PC-9 (cell line): ENCODE results near the gene ASB8. TPM values are rescaled to one million over a fixed set of nuclear protein-coding genes. Genes with fewer than 3 reads are reported as not detected.

ENCODE experiments used
- BruUV-seq: library from RNA; stranded (reverse); fragments of 400-500 nt; replicated peaks from 2 replicates; lab custom pipeline; 2021; lab: Mats Ljungman, UMichigan
- CTCF ChIA-PET: fragments of 300-600 bp; sonication (Branson Sonifier 250); formaldehyde crosslinking; loops from one replicate; lab custom pipeline; 2022; ENCODE audit warnings: antibody characterized with exemption; lab: Charles Lee
- POLR2A ChIA-PET: fragments of 300-600 bp; sonication (Branson Sonifier 250); formaldehyde crosslinking; loops from one replicate; lab custom pipeline; 2022; ENCODE audit warnings: antibody characterized with exemption; ENCODE audit not compliant: unreplicated experiment; lab: Charles Lee
- DNase-seq, 2 experiments: peaks; one replicate each; pipeline versions ENCODE4 v3.0.0 to v3.0.0-alpha.2; 2015 to 2022; ENCODE audit warnings: mixed read lengths in 1 of 2
- H2AFZ ChIP-seq: fragments of 200-600 bp; sonication (generic); 2 replicates; pipeline ENCODE4 v1.8.1; 2017; ENCODE audit warnings: antibody characterized with exemption
- H3F3A ChIP-seq: fragments of 200-600 bp; sonication (generic); 2 replicates; pipeline ENCODE4 v1.8.1; 2017; ENCODE audit warnings: antibody characterized with exemption, mild to moderate bottlenecking, low read depth; ENCODE audit not compliant: insufficient read depth
- H3K27ac ChIP-seq: fragments of 200-600 bp; sonication (generic); 2 replicates; pipeline ENCODE4 v1.6.1; 2016; ENCODE audit warnings: mixed run types
- H3K27me3 ChIP-seq: fragments of 200-600 bp; sonication (generic); 2 replicates; pipeline ENCODE4 v1.6.1; 2016; ENCODE audit warnings: low read depth, mixed run types; ENCODE audit not compliant: insufficient read depth
- H3K36me3 ChIP-seq: fragments of 200-600 bp; sonication (generic); 2 replicates; pipeline ENCODE4 v1.6.1; 2016; ENCODE audit warnings: low read depth, mixed run types
- H3K4me1 ChIP-seq: fragments of 200-600 bp; sonication (generic); replicated peaks from 2 replicates; pipeline ENCODE4 v1.6.1; 2016; ENCODE audit warnings: mixed run types; ENCODE audit not compliant: insufficient read depth
- H3K4me2 ChIP-seq: fragments of 200-600 bp; sonication (generic); 2 replicates; pipeline ENCODE4 v1.6.1; 2017; ENCODE audit warnings: mixed run types
- H3K4me3 ChIP-seq: fragments of 200-600 bp; sonication (generic); 2 replicates; pipeline ENCODE4 v1.6.1; 2016; ENCODE audit warnings: mixed run types
- H3K79me2 ChIP-seq: fragments of 200-600 bp; sonication (generic); 2 replicates; pipeline ENCODE4 v1.6.1; 2017; ENCODE audit warnings: low read depth, mixed run types
- H3K9me2 ChIP-seq: fragments of 200-600 bp; sonication (generic); 2 replicates; pipeline ENCODE4 v1.8.1; 2017; ENCODE audit warnings: mild to moderate bottlenecking; ENCODE audit not compliant: insufficient read depth
- H3K9me3 ChIP-seq: fragments of 200-600 bp; sonication (generic); 2 replicates; pipeline ENCODE4 v1.8.1; 2016; ENCODE audit warnings: low read depth; ENCODE audit not compliant: insufficient read depth
- H4K20me1 ChIP-seq: fragments of 200-600 bp; sonication (generic); 2 replicates; pipeline ENCODE4 v1.8.1; 2017; ENCODE audit not compliant: insufficient read depth
- EZH2 ChIP-seq: fragments of 200-600 bp; sonication (generic); IDR thresholded peaks from 2 replicates; pipeline ENCODE4 v1.8.0; 2017; ENCODE audit warnings: antibody characterized with exemption, low read depth
- intact Hi-C: fragments of 100-400 bp; cut with micrococcal nuclease; formaldehyde crosslinking; loops from one replicate; pipeline ENCODE4 v1.10.0; 2022; ENCODE audit not compliant: unreplicated experiment
- total RNA-seq: library from RNA; stranded (reverse); gene quantifications from 2 replicates; pipeline ENCODE4 v1.2.3, GENCODE V29; 2021
- TF ChIP-seq, protein P1 (sequence below): fragments of 200-600 bp; sonication (generic); conservative IDR thresholded peaks from 2 replicates; pipeline ENCODE4 v1.6.1; 2017; ENCODE audit warnings: mixed run types, antibody characterized with exemption, mild to moderate bottlenecking, moderate library complexity

ASB8 gene
- total RNA-seq, 1 experiment from 2014 or later, result 25.1 TPM

DNA sequence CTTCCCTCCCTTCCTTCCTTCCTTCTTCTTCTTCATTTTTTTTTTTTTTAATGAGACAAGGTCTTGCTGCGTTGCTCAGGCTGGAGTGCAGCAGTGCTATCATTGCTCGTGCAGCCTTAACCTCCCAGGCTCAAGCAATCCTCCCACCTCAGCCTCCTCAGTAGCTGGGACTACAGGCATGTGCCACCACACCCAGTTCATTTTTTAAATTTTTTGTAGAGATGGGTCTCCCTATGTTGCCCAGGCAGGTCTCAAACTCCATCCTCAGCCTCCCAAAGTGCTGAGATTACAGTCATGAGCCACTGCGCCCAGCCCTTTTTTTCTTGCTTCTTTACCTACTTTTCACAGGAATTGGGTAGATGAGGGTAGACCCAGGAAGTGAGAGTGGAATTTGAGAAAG is 44.2 kb upstream of the ASB8 start:
- Histone ChIP-seq H3K9me3 (no peaks in the 10 kb centered on the region; the same call in 1 of the 2 replicates), H3F3A (peaks cover 13% of the 10 kb centered on the region), H3K4me3 (no peak overlapping the region), H3K36me3 (no peaks in the 10 kb centered on the region), H2AFZ (no peak overlapping the region), H3K9me2 (no peaks in the 10 kb centered on the region), H3K4me1 (peaks cover 12% of the 10 kb centered on the region; the same call in 1 of the 2 replicates), H3K27me3 (peaks cover 8% of the 10 kb centered on the region; the same call in 1 of the 2 replicates), H4K20me1 (no peaks in the 10 kb centered on the region), H3K27ac (no peak overlapping the region), H3K4me2 (no peak overlapping the region), H3K79me2 (no peaks in the 10 kb centered on the region)
- ChIA-PET CTCF (no interaction called here), POLR2A (no interaction called here)
- no peak for DNase-seq
- intact Hi-C loops, result no loop called here
- no peak for TF ChIP-seq EZH2
- TF ChIP-seq, protein P1, sequence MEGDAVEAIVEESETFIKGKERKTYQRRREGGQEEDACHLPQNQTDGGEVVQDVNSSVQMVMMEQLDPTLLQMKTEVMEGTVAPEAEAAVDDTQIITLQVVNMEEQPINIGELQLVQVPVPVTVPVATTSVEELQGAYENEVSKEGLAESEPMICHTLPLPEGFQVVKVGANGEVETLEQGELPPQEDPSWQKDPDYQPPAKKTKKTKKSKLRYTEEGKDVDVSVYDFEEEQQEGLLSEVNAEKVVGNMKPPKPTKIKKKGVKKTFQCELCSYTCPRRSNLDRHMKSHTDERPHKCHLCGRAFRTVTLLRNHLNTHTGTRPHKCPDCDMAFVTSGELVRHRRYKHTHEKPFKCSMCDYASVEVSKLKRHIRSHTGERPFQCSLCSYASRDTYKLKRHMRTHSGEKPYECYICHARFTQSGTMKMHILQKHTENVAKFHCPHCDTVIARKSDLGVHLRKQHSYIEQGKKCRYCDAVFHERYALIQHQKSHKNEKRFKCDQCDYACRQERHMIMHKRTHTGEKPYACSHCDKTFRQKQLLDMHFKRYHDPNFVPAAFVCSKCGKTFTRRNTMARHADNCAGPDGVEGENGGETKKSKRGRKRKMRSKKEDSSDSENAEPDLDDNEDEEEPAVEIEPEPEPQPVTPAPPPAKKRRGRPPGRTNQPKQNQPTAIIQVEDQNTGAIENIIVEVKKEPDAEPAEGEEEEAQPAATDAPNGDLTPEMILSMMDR, result no peak
- no TSS peak for BruUV-seq

DNA sequence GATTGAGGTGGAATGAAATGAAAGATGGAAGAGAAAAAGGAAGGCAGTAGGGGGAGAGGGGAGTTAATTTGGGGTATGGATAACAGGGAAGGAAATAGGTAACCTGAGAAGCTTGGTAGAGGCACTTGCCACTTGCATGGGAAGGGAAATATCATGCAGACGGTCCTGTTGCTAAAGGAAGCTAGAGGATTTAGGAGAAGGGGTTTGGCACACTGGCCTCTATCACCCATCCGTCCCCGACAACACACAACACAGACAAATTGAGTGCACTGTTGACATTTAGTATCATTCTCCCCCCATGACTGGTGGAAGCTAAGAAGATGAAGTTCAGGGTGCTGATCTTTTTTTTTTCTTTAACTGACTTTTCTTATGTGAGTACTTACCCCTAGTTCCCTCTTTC is 43.8 kb upstream of the ASB8 start:
- no peaks in the 10 kb centered on the region for H3K79me2 ChIP-seq
- peaks cover 12% of the 10 kb centered on the region; the same call in 1 of the 2 replicates for H3K4me1 ChIP-seq
- H3K9me3 ChIP-seq, result no peaks in the 10 kb centered on the region; the same call in 1 of the 2 replicates
- peaks cover 13% of the 10 kb centered on the region for H3F3A ChIP-seq
- TF ChIP-seq, protein P1, result no peak
- no peak for TF ChIP-seq EZH2
- H3K9me2 ChIP-seq, result no peaks in the 10 kb centered on the region
- H3K4me2 ChIP-seq, result no peak overlapping the region
- no peaks in the 10 kb centered on the region for H4K20me1 ChIP-seq
- no peaks in the 10 kb centered on the region for H3K36me3 ChIP-seq
- H3K27ac ChIP-seq, result no peak overlapping the region
- BruUV-seq, result no TSS peak
- H3K27me3 ChIP-seq, result peaks cover 8% of the 10 kb centered on the region; the same call in 1 of the 2 replicates
- no peak overlapping the region for H3K4me3 ChIP-seq
- H2AFZ ChIP-seq, result no peak overlapping the region
- ChIA-PET CTCF (no interaction called here), POLR2A (no interaction called here)
- DNase-seq, result no peak
- intact Hi-C loops, result no loop called here

DNA sequence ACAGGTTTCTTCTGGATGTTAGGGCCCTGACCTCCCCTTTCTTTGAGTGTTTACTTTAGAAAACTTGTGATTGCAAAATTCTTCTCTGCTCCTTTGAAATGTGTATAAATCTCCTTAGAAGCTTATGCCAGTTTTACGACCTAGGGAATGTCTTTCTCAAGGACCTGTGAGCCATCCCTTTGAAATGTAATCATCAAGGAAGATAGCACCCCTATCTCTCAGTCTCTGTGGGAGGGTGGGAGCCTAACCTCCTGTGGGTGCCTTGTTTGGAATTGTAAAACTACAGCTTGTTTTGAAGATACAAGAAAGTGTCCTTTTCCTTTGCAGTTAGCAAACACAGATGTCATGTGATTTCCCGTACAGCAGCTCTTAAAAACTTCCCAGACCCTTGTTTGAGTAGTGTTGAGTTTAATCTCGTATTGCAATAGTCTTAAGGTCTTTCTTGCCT is 42.5 kb upstream of the ASB8 start:
- no peaks in the 10 kb centered on the region for H4K20me1 ChIP-seq
- no peak overlapping the region for H3K4me3 ChIP-seq
- no peaks in the 10 kb centered on the region for H3K36me3 ChIP-seq
- TF ChIP-seq, protein P1, result no peak
- TF ChIP-seq EZH2, result no peak
- H3K79me2 ChIP-seq, result no peaks in the 10 kb centered on the region
- H3K27ac ChIP-seq, result peak overlapping the region; percentile 6; the same call in 1 of the 2 replicates
- H2AFZ ChIP-seq, result no peak overlapping the region
- peak in 1 of 2 experiments; percentile 50 for DNase-seq
- intact Hi-C loops, result no loop called here
- CTCF ChIA-PET, result no interaction called here
- H3K27me3 ChIP-seq, result peaks cover 5% of the 10 kb centered on the region; the same call in 1 of the 2 replicates
- BruUV-seq, result no TSS peak
- H3K4me1 ChIP-seq, result peaks cover 12% of the 10 kb centered on the region; the same call in 1 of the 2 replicates
- peak overlapping the region; percentile 86 for H3K4me2 ChIP-seq
- no peaks in the 10 kb centered on the region for H3K9me3 ChIP-seq
- no peaks in the 10 kb centered on the region for H3K9me2 ChIP-seq
- peaks cover 13% of the 10 kb centered on the region for H3F3A ChIP-seq
- POLR2A ChIA-PET, result interaction anchor here (0.7 kb wide), 1 partner anchor 261 kb away, joined by 11 read pairs; no protein-coding TSS in a partner anchor
